GM12874 (cell line): ENCODE data around the gene FGFR3.

ENCODE experiments used
- CTCF ChIP-seq: IDR thresholded peaks from 2 replicates; pipeline ENCODE4 v1.5.1; 2011; ENCODE audit warnings: low read depth, mild to moderate bottlenecking, control low read depth, low read length, moderate library complexity; ENCODE audit not compliant: insufficient read depth

Gene FGFR3

GRCh38 chr4:1770791-1771231 lies 22.3 kb upstream of the FGFR3 start:
- TF ChIP-seq CTCF = no peak

GRCh38 chr4:1771555-1772305 lies 21.4 kb upstream of the FGFR3 start:
- no peak for TF ChIP-seq CTCF

- TF ChIP-seq CTCF = no peak
Observed at GRCh38 chr4:1772853-1773538, 20.1 kb upstream of the FGFR3 start.

GRCh38 chr4:1773754-1774153 lies 19.3 kb upstream of the FGFR3 start:
- TF ChIP-seq CTCF = no peak

GRCh38 chr4:1775731-1776500 lies 17.2 kb upstream of the FGFR3 start:
- no peak for TF ChIP-seq CTCF

- TF ChIP-seq CTCF = no peak
Observed at GRCh38 chr4:1776521-1777161, 16.5 kb upstream of the FGFR3 start.
